Mucosa of rectum (tissue), 2 donors: ENCODE data around the gene ANKRD61.
A peak's percentile ranks its signal among the peaks of the same experiment; 100 is the strongest.
"Not testable (repeated sequence)": the region's sequence is repeated elsewhere in the genome, so short reads cannot be mapped to it uniquely, and the experiment has no call there.

Experiments
- H3K27ac ChIP-seq, 2 donors: one replicate each; pipeline ENCODE4 v1.7.0; 2013; ENCODE audit warnings: inconsistent platforms in 2 of 2, low read depth in 2 of 2, low read length in 2 of 2
- H3K27me3 ChIP-seq, 2 donors: one replicate each; pipeline ENCODE4 v1.7.0; 2013; ENCODE audit warnings: low read length in 2 of 2; ENCODE audit not compliant: control insufficient read depth in 2 of 2, insufficient read depth in 2 of 2
- H3K36me3 ChIP-seq, 2 donors: one replicate each; pipeline ENCODE4 v1.7.0; 2013; ENCODE audit warnings: low read length in 2 of 2; ENCODE audit not compliant: control insufficient read depth in 2 of 2, insufficient read depth in 2 of 2
- H3K4me1 ChIP-seq, 2 donors: one replicate each; pipeline ENCODE4 v1.7.0; 2013; ENCODE audit warnings: low read length in 2 of 2, mild to moderate bottlenecking in 1 of 2; ENCODE audit not compliant: control insufficient read depth in 2 of 2, insufficient read depth in 2 of 2
- H3K4me3 ChIP-seq, 2 donors: one replicate each; pipeline ENCODE4 v1.7.0; 2013; ENCODE audit warnings: low read length in 2 of 2
- H3K9ac ChIP-seq, 2 donors: one replicate each; pipeline ENCODE4 v1.7.0; 2013; ENCODE audit warnings: low read length in 2 of 2, low read depth in 1 of 2, mild to moderate bottlenecking in 1 of 2
- H3K9me3 ChIP-seq, 2 donors: one replicate each; pipeline ENCODE4 v1.7.0; 2013; ENCODE audit warnings: low read length in 2 of 2; ENCODE audit not compliant: control insufficient read depth in 2 of 2
- donor health status: healthy.
- donor health status: Normal muscosa, but diverticular disease.

Gene ANKRD61

DNA sequence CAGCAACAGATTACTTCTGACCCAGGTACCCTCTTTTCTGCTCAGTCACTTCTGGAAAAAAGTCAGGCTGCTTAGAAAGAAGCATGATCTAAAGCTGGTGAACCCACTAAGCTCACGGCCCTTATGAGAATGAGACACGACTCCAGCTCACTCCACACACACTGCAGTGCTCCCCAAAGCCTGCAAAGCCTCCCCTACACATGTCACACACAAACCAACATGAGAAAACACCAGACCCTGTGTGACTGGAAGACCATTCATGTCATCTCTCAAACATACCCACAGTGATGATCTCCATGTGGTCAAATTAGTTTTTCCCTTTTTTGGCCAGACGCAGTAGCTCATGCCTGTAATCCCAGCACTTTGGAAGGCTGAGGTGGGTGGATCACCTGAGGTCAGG is 391 bp downstream of the ANKRD61 start:
- no peak overlapping the region for H3K27ac ChIP-seq
- H3K36me3 ChIP-seq = peaks cover 32 to 65% of the 10 kb centered on the region in 2 donors
- H3K9ac ChIP-seq = no peak overlapping the region

DNA sequence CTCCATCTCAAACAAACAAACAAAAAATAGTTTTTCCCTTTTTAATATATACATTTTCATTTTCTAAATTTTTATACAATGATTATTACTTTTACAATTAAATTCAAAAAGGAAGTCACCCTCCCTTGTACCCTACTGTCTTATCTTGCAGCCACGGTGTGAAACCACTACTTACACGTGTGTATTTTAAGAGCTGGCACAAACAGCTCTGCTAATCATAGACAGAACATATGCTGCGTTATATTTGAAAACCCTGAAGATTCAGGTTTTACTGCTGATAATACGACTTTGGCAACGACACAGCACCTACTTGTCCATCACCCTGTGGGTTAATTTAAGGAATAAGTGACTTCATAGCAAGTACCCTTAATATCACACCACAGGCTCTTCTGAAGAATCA is 991 bp downstream of the ANKRD61 start:
- Histone ChIP-seq H3K27ac (no peak overlapping the region), H3K27me3 (no peaks in the 10 kb centered on the region), H3K4me1 (peaks cover under 1 to 16% of the 10 kb centered on the region in 2 donors), H3K4me3 (no peak overlapping the region), H3K9ac (no peak overlapping the region), H3K36me3 (peaks cover 35 to 62% of the 10 kb centered on the region in 2 donors), H3K9me3 (no peaks in the 10 kb centered on the region)

More for the DNA sequence above, 391 bp downstream of the ANKRD61 start:
- Histone ChIP-seq H3K4me1 (peaks cover 6 to 22% of the 10 kb centered on the region in 2 donors), H3K9me3 (no peaks in the 10 kb centered on the region), H3K27me3 (no peaks in the 10 kb centered on the region), H3K4me3 (no peak overlapping the region)

DNA sequence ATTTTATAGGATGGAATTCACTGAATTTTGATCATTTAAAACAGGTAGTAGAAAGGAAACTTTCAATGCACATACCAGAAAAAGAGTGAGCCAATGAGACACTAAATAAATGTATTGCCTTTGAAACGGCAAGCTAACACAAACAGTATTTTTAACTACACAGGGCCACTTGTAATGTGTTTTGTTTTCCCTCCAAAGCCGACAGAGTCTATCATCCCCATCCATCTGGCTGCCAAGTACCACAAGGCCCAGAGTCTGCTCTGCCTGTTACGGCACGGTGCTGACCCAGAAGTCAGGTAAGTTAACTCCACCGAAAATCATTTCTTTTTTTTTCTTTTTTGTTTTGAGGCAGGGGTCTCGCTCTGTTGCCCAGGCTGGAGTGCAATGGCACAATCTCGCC is 1.5 kb downstream of the ANKRD61 start:
- H3K36me3 ChIP-seq = peaks cover 37 to 62% of the 10 kb centered on the region in 2 donors

DNA sequence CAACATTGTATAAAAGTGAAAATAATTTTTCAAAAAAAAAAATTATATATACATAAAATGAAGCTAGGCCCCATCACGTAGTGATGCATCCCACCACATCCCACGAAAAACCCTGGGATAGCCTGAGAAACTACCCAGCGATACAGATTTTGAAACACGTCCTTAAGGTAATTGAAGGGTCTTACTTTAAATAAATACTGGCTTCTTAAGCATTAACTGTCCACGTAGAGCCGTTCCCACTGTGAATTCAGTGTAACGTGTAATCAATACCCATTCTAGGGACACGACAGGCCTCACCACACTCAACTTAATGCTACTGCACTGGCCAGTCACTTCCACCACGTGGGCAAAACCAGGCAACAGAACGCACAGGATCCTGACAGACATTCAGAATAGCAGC is 4.0 kb downstream of the ANKRD61 start:
- Histone ChIP-seq H3K9me3 (no peaks in the 10 kb centered on the region), H3K9ac (no peak overlapping the region), H3K4me3 (no peak overlapping the region), H3K36me3 (peaks cover 46 to 56% of the 10 kb centered on the region in 2 donors), H3K27me3 (no peaks in the 10 kb centered on the region), H3K4me1 (no peaks in the 10 kb centered on the region), H3K27ac (no peak overlapping the region)

More for the DNA sequence above, 1.5 kb downstream of the ANKRD61 start:
- Histone ChIP-seq H3K9ac (no peak overlapping the region), H3K4me3 (no peak overlapping the region), H3K27ac (no peak overlapping the region), H3K9me3 (no peaks in the 10 kb centered on the region), H3K27me3 (no peaks in the 10 kb centered on the region), H3K4me1 (peaks cover 0 to 14% of the 10 kb centered on the region in 2 donors)

DNA sequence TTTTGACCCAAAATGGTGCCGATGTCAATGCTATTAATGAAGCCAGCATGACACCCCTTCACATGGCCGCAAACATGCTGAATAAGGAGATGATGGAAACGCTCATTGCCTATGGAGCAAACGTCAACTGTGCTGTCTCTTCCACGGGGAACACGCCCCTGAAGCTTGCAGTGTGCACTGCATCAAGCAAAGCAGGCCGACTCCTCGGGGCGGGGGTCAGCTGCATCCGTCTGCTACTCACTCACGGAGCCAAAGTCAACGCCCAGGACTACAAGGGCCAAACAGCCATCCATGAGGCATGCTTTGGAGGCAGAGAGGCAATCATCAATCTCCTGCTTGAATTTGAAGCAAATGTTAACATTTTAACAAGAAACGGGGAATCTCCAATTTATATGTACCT is 4.5 kb downstream of the ANKRD61 start:
- no peaks in the 10 kb centered on the region for H3K9me3 ChIP-seq
- H3K9ac ChIP-seq = no peak overlapping the region
- H3K4me3 ChIP-seq = no peak overlapping the region
- no peaks in the 10 kb centered on the region for H3K4me1 ChIP-seq
- no peaks in the 10 kb centered on the region for H3K27me3 ChIP-seq
- H3K27ac ChIP-seq = no peak overlapping the region
- peaks cover 49 to 58% of the 10 kb centered on the region in 2 donors for H3K36me3 ChIP-seq

DNA sequence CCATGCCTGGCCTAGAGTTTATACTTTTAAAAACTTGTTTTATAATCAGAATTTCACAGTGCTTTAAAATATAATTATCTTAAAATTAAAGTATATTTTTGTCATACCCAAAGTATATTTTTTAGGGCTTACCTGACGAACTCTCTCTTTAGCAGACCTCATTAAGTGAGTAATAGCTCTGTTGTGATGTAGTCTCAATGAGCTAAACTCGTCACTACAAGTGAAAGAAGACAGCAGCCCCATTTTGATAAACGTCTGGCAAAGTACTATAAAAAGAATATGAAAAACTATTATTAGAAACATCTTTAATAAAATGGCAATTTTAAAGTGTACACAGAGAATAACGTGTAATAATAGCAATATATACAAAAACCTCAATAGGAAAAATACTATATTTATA is 18.6 kb downstream of the ANKRD61 start:
- Histone ChIP-seq H3K9ac (no peak overlapping the region), H3K27me3 (no peaks in the 10 kb centered on the region), H3K27ac (no peak overlapping the region), H3K9me3 (no peaks in the 10 kb centered on the region), H3K4me1 (no peaks in the 10 kb centered on the region), H3K4me3 (no peak overlapping the region), H3K36me3 (peaks cover 19 to 56% of the 10 kb centered on the region in 2 donors)

DNA sequence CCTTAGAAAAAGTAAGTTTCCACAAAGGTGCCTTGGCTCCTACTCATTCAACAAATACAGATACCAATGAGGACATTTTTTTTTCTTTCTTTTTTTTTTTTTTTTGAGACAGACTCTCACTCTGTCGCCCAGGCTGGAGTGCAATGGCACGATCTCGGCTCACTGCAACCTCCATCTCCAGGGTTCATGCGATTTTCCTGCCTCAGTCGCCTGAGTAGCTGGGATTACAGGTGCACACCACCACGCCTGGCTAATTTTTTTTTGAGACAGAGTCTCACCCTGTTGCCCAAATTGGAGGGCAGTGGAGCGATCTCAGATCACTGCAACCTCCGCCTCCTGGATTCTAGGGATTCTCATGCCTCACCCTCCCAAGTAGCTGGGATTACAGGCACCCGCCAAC is 20.0 kb downstream of the ANKRD61 start:
- H3K9ac ChIP-seq, H3K4me1 ChIP-seq, H3K4me3 ChIP-seq, H3K9me3 ChIP-seq, H3K27ac ChIP-seq, H3K27me3 ChIP-seq: not testable (repeated sequence)
- H3K36me3 ChIP-seq = peaks cover 12 to 44% of the 10 kb centered on the region in 2 donors

DNA sequence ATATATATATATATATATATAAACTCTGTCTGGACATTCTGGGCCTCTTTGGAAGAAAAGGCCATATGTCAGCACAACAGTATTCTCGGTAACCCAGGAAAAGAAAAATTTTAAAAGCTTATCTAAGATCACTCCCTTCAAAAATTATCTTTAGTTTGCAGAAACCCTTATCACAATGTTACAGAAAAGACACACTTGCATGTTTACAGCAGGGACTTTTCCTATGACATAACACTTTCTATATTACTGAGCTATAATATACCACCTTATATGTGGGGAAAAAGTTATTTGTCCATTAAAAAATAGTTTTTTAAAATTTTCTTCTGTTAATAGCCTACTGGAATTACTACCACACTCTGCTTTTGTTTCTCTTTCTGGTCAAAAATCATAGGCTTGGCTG is 25.4 kb downstream of the ANKRD61 start:
- Histone ChIP-seq H3K4me3 (no peak overlapping the region), H3K4me1 (peaks cover 4 to 10% of the 10 kb centered on the region in 2 donors), H3K9ac (no peak overlapping the region)

DNA sequence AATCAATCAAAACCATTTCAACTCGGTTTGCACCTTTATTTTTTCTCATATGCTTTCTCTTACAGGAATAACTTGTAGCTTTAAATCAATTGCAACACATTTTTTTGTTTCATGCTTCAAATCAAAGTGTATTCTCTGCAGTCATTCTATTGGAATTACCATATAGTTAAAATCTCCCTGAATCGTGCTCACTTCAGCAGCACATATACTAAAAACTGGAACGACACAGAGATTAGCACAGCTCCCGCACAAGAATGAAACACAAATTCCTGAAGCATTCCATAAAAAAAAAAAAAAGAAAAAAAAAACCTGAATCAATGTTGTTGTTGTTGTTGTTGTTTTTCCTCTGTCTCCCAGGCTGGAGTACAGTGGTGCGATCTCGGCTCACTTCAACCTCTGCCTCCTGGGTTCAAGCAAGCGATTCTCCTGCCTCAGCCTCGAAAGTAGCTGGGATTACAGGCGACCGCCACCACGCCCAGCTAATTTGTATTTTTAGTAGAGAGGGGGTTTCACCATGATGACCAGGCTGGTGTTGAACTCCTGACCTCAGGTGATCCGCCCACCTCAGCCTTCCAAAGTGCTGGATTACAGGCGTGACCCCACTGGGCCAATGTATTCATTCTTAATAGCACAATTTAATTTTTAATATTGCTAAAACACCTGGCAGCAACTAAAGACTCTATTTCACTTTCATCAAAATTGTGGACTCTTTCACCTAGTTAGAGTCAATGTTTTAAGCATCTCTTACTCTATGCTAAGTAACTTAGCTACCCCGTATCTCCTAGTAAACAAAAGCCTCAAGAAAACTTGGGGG is 26.3 kb downstream of the ANKRD61 start:
- Histone ChIP-seq H3K4me3 (peak overlapping the region; percentile 80 to 88), H3K27me3 (no peaks in the 10 kb centered on the region), H3K36me3 (peaks cover 0 to 12% of the 10 kb centered on the region in 2 donors), H3K27ac (no peak overlapping the region), H3K4me1 (peaks cover 4 to 10% of the 10 kb centered on the region in 2 donors), H3K9ac (peak overlapping the region; percentile 2 to 93), H3K9me3 (no peaks in the 10 kb centered on the region)

More for the DNA sequence above, 25.4 kb downstream of the ANKRD61 start:
- Histone ChIP-seq H3K27me3 (no peaks in the 10 kb centered on the region), H3K9me3 (no peaks in the 10 kb centered on the region), H3K36me3 (peaks cover 0 to 12% of the 10 kb centered on the region in 2 donors), H3K27ac (no peak overlapping the region)

DNA sequence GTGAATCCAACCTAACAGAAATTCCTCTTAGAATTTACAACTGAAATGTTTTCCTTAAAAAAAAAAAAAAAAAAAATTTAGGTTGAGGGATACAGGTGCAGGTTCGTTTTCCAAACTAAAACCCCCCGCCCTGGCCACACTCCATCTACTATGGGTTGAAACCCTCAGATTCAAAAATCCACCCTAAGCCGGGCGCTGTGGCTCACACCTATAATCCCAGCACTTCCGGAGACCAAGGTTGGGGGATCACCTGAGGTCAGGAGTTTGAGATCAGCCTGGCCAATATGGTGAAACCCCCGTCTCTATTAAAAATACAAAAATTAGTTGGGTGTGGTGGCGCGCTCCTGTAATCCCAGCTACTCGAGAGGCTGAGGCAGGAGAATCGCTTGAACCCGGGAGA is 28.8 kb downstream of the ANKRD61 start:
- H3K36me3 ChIP-seq, H3K4me3 ChIP-seq, H3K4me1 ChIP-seq, H3K27ac ChIP-seq, H3K9ac ChIP-seq, H3K27me3 ChIP-seq, H3K9me3 ChIP-seq: not testable (repeated sequence)
